NB4 (cell line): ENCODE data around the gene GRIK2.

ENCODE experiments used
- DNase-seq: peaks from one replicate; pipeline ENCODE4 v3.0.0; 2010; ENCODE audit warnings: low read depth
- H3K4me3 ChIP-seq: one replicate; pipeline ENCODE4 v1.5.1; 2011; ENCODE audit warnings: mild to moderate bottlenecking, low read depth, low read length, moderate library complexity
- CTCF ChIP-seq: IDR thresholded peaks from one replicate; pipeline ENCODE4 v1.5.1; 2012; ENCODE audit warnings: low read depth, low read length
- MAX ChIP-seq: IDR thresholded peaks from 2 replicates; pipeline ENCODE4 v1.6.1; 2011; ENCODE audit warnings: low read depth, low read length
- MYC ChIP-seq: IDR thresholded peaks from 2 replicates; pipeline ENCODE4 v1.6.1; 2011; ENCODE audit warnings: low read depth, low read length
- POLR2A ChIP-seq: IDR thresholded peaks from 2 replicates; pipeline ENCODE4 v1.6.1; 2011; ENCODE audit warnings: mild to moderate bottlenecking; ENCODE audit not compliant: insufficient read length; ENCODE audit errors: extremely low read depth

The GRIK2 gene

DNA sequence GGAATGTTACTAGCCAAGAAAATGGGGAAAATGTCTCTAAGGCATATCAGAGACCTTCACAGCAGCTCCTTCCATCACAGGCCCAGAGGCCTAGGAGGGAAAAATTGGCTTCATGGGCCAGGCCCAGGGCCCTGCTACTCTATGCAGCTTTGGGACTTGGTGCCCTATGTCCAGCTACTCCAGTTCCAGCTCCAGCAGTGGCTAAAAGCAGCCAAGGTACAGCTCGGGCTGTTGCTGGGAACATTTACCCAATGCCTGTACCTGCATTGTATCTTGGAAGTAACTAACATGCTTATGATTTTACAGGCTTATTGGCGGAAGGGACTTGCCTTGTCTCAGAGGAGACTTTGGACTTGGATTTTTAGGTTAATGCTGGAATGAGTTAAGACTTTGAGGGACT lies 390.6 kb downstream of the GRIK2 start:
- no peak for TF ChIP-seq MYC
- TF ChIP-seq MAX: no peak
- no peak for TF ChIP-seq POLR2A
- no peak for TF ChIP-seq CTCF
- DNase-seq: no peak

DNA sequence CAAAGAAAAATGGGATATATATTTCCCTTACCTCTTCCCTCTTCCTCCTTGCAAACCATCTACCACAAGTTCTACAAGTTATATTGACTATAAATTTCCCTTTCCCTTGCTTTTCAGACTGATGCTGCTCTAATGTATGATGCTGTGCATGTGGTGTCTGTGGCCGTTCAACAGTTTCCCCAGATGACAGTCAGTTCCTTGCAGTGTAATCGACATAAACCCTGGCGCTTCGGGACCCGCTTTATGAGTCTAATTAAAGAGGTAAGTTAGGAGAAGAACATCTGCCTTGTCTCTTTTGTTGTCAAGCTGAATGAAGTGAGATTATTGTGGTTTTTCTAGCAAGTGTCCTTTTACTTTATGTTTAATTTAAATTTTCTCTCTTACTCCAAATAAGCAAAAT lies 406.0 kb downstream of the GRIK2 start:
- no peak overlapping the region for H3K4me3 ChIP-seq
- DNase-seq: no peak
- TF ChIP-seq POLR2A (no peak), MAX (no peak), CTCF (no peak), MYC (no peak)

More for the DNA sequence above, 390.6 kb downstream of the GRIK2 start:
- H3K4me3 ChIP-seq: no peak overlapping the region

GRCh38 chr6:101800598-101800997 lies 407.1 kb downstream of the GRIK2 start:
- TF ChIP-seq POLR2A: no peak
- no peak for TF ChIP-seq MAX
- no peak for TF ChIP-seq CTCF
- no peak for TF ChIP-seq MYC
- no peak overlapping the region for H3K4me3 ChIP-seq
- DNase-seq: no peak

DNA sequence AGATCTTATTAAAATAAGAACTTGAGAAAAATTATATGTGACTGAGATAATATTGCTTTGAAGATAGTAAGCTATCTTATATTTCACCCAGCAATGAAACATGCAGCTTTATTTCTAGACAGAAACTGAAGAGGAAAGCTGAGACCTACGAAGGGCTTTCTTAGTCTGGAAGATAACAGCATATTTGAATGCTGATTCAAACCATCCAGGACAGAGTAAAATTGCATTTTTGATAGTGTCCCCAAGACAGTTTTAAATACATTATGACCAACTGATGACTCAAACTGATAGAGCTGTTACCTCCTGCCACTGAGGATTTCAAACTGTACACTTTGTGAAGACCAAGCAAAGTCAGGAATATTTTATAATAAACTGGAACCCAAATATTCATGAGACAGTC lies 409.6 kb downstream of the GRIK2 start:
- no peak for TF ChIP-seq MYC
- TF ChIP-seq CTCF: no peak
- TF ChIP-seq POLR2A: no peak
- no peak for TF ChIP-seq MAX
- H3K4me3 ChIP-seq: no peak overlapping the region
- no peak for DNase-seq

- DNase-seq: no peak
- TF ChIP-seq MAX (no peak), MYC (no peak), POLR2A (no peak), CTCF (no peak)
- H3K4me3 ChIP-seq: no peak overlapping the region
Observed at GRCh38 chr6:101806241-101806640, 412.7 kb downstream of the GRIK2 start.

DNA sequence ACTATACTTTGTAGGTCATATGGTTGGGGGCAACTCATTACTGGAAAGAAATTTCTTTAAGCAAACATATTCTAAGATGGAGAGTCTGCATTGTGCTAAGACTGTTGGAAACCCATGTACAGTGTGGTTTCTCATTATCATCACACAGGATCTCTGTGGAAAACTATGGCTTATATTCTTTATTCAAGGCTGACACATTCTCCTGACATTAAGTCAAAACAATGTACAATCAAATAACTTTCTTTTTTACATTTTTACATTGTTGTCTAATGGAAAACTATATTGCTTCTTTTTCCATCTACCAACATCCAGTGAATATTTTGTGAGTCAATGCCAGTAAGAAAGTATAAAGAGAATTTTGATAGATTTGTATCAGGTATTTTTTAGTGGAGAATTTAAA lies 417.6 kb downstream of the GRIK2 start:
- TF ChIP-seq MAX: no peak
- TF ChIP-seq MYC: no peak
- no peak for TF ChIP-seq POLR2A
- no peak for TF ChIP-seq CTCF
- H3K4me3 ChIP-seq: no peak overlapping the region
- no peak for DNase-seq
